OCI-LY1 (cell line): ENCODE results near the gene EML2.
"Not testable (repeated sequence)": the region's sequence is repeated elsewhere in the genome, so short reads cannot be mapped to it uniquely, and the experiment has no call there.

Experiments
- H2AFZ ChIP-seq: fragments of 200-600 bp; sonication (generic), shearing (Covaris generic); 2 replicates; pipeline ENCODE4 v1.6.0; 2014; ENCODE audit warnings: antibody characterized with exemption, mild to moderate bottlenecking, low read length
- H3F3A ChIP-seq: fragments of 200-600 bp; sonication (generic), shearing (Covaris generic); 2 replicates; pipeline ENCODE4 v1.6.0; 2014; ENCODE audit warnings: mild to moderate bottlenecking, antibody characterized with exemption, low read length, moderate library complexity; ENCODE audit not compliant: insufficient read depth
- H3K27ac ChIP-seq: fragments of 200-600 bp; sonication (generic); 2 replicates; pipeline ENCODE4 v1.5.1; 2014; ENCODE audit warnings: low read length, mixed run types, mild to moderate bottlenecking, low read depth; ENCODE audit not compliant: poor library complexity, severe bottlenecking
- H3K27me3 ChIP-seq: fragments of 200-600 bp; sonication (generic); 2 replicates; pipeline ENCODE4 v1.6.0; 2014; ENCODE audit warnings: antibody characterized with exemption, mild to moderate bottlenecking, low read length, moderate library complexity; ENCODE audit not compliant: insufficient read depth
- H3K36me3 ChIP-seq: fragments of 200-600 bp; sonication (generic); 2 replicates; pipeline ENCODE4 v1.6.1; 2014; ENCODE audit warnings: mild to moderate bottlenecking, antibody characterized with exemption, low read length, moderate library complexity, mixed read lengths; ENCODE audit not compliant: insufficient read depth
- H3K4me1 ChIP-seq: fragments of 200-600 bp; sonication (generic); 2 replicates; pipeline ENCODE4 v1.5.1; 2014; ENCODE audit warnings: mild to moderate bottlenecking, low read length, moderate library complexity; ENCODE audit not compliant: insufficient read depth, severe bottlenecking
- H3K4me2 ChIP-seq: fragments of 200-600 bp; sonication (generic), shearing (Covaris generic); 2 replicates; pipeline ENCODE4 v1.6.1; 2014; ENCODE audit warnings: low read length
- H3K4me3 ChIP-seq: fragments of 200-600 bp; sonication (generic); 2 replicates; pipeline ENCODE4 v1.5.1; 2014; ENCODE audit warnings: low read length, low read depth, mild to moderate bottlenecking, mixed read lengths; ENCODE audit not compliant: poor library complexity, severe bottlenecking
- H3K79me2 ChIP-seq: fragments of 200-600 bp; shearing (Covaris generic); 2 replicates; pipeline ENCODE4 v1.6.1; 2016; ENCODE audit warnings: mixed run types, low read length, mixed read lengths; ENCODE audit not compliant: insufficient read depth
- H3K9ac ChIP-seq: fragments of 200-600 bp; sonication (generic), shearing (Covaris generic); 2 replicates; pipeline ENCODE4 v1.6.1; 2014; ENCODE audit warnings: mild to moderate bottlenecking, low read length, mixed read lengths
- H3K9me2 ChIP-seq: fragments of 200-600 bp; sonication (generic), shearing (Covaris generic); 2 replicates; pipeline ENCODE4 v1.6.1; 2014; ENCODE audit warnings: low read depth, mild to moderate bottlenecking, low read length, mixed read lengths
- H3K9me3 ChIP-seq: fragments of 200-600 bp; shearing (Covaris generic); 2 replicates; pipeline ENCODE4 v1.6.1; 2014; ENCODE audit warnings: low read length, mixed read lengths
- H4K20me1 ChIP-seq: fragments of 200-600 bp; sonication (generic), shearing (Covaris generic); 2 replicates; pipeline ENCODE4 v1.6.0; 2016; ENCODE audit warnings: mild to moderate bottlenecking, low read length; ENCODE audit not compliant: insufficient read depth
- CTCF ChIP-seq: fragments of 200-600 bp; sonication (generic), shearing (Covaris generic); IDR thresholded peaks from 2 replicates; pipeline ENCODE4 v1.5.1; 2017; ENCODE audit warnings: mild to moderate bottlenecking, antibody characterized with exemption, low read length, moderate library complexity, mixed read lengths
- EZH2 ChIP-seq: fragments of 200-600 bp; sonication (generic), shearing (Covaris generic); IDR thresholded peaks from 2 replicates; pipeline ENCODE4 v1.8.0; 2017; ENCODE audit warnings: borderline replicate concordance, mixed run types, mild to moderate bottlenecking, antibody characterized with exemption, low read length, moderate library complexity, mixed read lengths

Gene EML2

GRCh38 chr19:45630463-45630862 lies 8.7 kb downstream of the EML2 start:
- TF ChIP-seq EZH2 (no peak), CTCF (no peak)
- no peak overlapping the region for H2AFZ ChIP-seq
- no peaks in the 10 kb centered on the region for H3K27me3 ChIP-seq
- H3K36me3 ChIP-seq: peaks cover 29% of the 10 kb centered on the region
- no peak overlapping the region for H3K4me2 ChIP-seq
- no peaks in the 10 kb centered on the region for H3F3A ChIP-seq
- no peak overlapping the region for H3K4me3 ChIP-seq
- H3K9me3 ChIP-seq: no peaks in the 10 kb centered on the region
- no peaks in the 10 kb centered on the region for H4K20me1 ChIP-seq
- H3K27ac ChIP-seq: no peak overlapping the region
- peaks cover 3% of the 10 kb centered on the region for H3K4me1 ChIP-seq
- H3K9ac ChIP-seq: no peak overlapping the region
- H3K9me2 ChIP-seq: no peaks in the 10 kb centered on the region
- no peaks in the 10 kb centered on the region for H3K79me2 ChIP-seq

- no peaks in the 10 kb centered on the region for H4K20me1 ChIP-seq
- H3K9me2 ChIP-seq: no peaks in the 10 kb centered on the region
- no peak overlapping the region for H2AFZ ChIP-seq
- peaks cover 30% of the 10 kb centered on the region for H3K36me3 ChIP-seq
- H3K4me1 ChIP-seq: peaks cover 3% of the 10 kb centered on the region
- H3F3A ChIP-seq: no peaks in the 10 kb centered on the region
- TF ChIP-seq CTCF (no peak), EZH2 (no peak)
- H3K4me2 ChIP-seq: no peak overlapping the region
- no peaks in the 10 kb centered on the region for H3K27me3 ChIP-seq
- H3K27ac ChIP-seq: no peak overlapping the region
- H3K79me2 ChIP-seq: no peaks in the 10 kb centered on the region
- no peak overlapping the region for H3K4me3 ChIP-seq
- H3K9me3 ChIP-seq: no peaks in the 10 kb centered on the region
- H3K9ac ChIP-seq: no peak overlapping the region
These were observed 9.5 kb downstream of the EML2 start for GRCh38 chr19:45629704-45630103.

GRCh38 chr19:45628219-45628618 lies 11.0 kb downstream of the EML2 start:
- not testable (repeated sequence) for H4K20me1 ChIP-seq, H3K9me2 ChIP-seq, H2AFZ ChIP-seq, H3K27me3 ChIP-seq, H3K9me3 ChIP-seq, H3K27ac ChIP-seq, H3K9ac ChIP-seq, H3K79me2 ChIP-seq, H3F3A ChIP-seq, H3K4me1 ChIP-seq, H3K4me3 ChIP-seq, H3K4me2 ChIP-seq
- peaks cover 40% of the 10 kb centered on the region for H3K36me3 ChIP-seq

GRCh38 chr19:45623984-45624383 lies 15.2 kb downstream of the EML2 start:
- no peak overlapping the region for H3K4me3 ChIP-seq
- H3K9me2 ChIP-seq: no peaks in the 10 kb centered on the region
- no peak overlapping the region for H3K4me2 ChIP-seq
- H2AFZ ChIP-seq: no peak overlapping the region
- no peak overlapping the region for H3K9ac ChIP-seq
- no peaks in the 10 kb centered on the region for H3F3A ChIP-seq
- no peaks in the 10 kb centered on the region for H3K9me3 ChIP-seq
- no peaks in the 10 kb centered on the region for H3K79me2 ChIP-seq
- H3K4me1 ChIP-seq: no peaks in the 10 kb centered on the region
- no peaks in the 10 kb centered on the region for H4K20me1 ChIP-seq
- H3K27me3 ChIP-seq: no peaks in the 10 kb centered on the region
- H3K27ac ChIP-seq: no peak overlapping the region
- H3K36me3 ChIP-seq: peaks cover 57% of the 10 kb centered on the region
- no peak for TF ChIP-seq CTCF
